HTERT RPE-1 (cell line): ENCODE measurements around the gene DOCK3.
"Not testable (repeated sequence)": the region's sequence is repeated elsewhere in the genome, so short reads cannot be mapped to it uniquely, and the experiment has no call there.

Experiments used
- in situ Hi-C: fragments of 300-500 bp; cut with MboI; formaldehyde crosslinking; loops from 4 replicates; pipeline ENCODE4 v1.14.3; 2020; ENCODE audit warnings: low sequenced_read_pairs

The DOCK3 gene

GRCh38 chr3:51082363-51082762, 407.6 kb downstream of the DOCK3 start:
- in situ Hi-C loops: no loop called here

- in situ Hi-C loops: no loop called here
These were observed 408.8 kb downstream of the DOCK3 start for GRCh38 chr3:51083490-51083889.

GRCh38 chr3:51092141-51092540, 417.4 kb downstream of the DOCK3 start:
- in situ Hi-C loops: not testable (repeated sequence)

DNA sequence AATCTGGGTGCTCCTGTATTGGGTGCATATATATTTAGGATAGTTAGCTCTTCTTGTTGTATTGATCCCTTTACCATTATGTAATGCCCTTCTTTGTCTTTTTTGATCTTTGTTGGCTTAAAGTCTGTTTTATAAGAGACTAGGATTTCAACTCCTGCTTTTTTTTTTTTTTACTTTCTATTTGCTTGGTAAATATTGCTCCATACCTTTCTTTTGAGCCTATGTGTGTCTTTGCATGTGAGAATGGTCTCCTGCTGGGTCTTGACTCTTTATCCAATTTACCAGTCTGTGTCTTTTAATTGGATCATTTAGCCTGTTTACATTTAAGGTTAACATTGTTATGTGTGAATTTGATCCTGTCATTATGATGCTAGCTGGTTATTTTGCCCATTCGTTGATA, 420.1 kb downstream of the DOCK3 start:
- in situ Hi-C loops: not testable (repeated sequence)

DNA sequence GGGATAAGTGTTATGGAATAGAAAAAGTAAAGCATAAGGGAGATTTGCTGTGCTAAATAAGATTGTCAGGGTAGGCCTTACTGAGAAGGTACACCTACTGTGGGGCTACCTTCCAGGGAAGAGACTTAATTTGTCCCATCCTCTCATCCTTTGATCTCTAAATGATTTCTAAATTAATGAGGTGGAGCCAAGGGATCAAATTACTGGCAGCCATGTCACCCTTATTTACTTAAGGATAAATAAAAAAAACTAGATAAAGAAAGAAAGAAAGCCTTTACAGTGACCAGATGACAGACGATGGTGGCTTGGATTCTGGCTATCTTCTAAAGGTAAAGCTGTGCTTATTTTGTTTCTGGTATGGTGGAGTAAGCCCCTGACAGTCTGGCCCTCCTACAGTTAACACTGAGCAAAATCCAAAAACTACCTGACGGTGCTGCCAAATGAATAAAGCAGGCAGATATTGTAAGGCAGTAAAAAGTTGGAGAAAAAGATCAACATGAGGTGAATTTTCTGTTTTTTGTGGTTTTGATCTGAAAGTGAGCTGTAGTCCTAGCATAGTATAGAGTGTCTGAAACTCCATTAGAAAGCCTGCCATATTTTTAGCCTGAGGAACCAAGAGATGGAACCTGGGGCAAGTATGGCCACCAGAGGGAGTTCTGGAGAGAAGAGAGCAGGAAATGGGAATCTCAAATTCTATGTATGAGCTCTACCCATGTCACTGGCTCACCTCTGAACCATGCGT, 425.2 kb downstream of the DOCK3 start:
- in situ Hi-C loops: no loop called here

DNA sequence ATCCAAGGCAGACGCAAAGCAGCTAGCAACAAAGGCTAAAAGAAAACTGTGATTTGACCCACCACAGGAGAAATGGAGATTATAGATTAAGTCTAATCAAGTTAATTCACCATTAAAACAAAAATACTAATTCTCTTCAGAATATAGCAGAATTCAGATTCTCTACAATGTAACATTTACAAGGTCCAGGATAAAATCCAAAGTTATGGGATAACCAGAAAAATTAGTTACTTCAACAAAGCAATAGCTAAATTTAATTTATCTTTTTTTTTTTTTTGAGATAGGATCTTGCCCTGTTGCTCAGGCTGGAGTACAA, 425.8 kb downstream of the DOCK3 start:
- in situ Hi-C loops: no loop called here

DNA sequence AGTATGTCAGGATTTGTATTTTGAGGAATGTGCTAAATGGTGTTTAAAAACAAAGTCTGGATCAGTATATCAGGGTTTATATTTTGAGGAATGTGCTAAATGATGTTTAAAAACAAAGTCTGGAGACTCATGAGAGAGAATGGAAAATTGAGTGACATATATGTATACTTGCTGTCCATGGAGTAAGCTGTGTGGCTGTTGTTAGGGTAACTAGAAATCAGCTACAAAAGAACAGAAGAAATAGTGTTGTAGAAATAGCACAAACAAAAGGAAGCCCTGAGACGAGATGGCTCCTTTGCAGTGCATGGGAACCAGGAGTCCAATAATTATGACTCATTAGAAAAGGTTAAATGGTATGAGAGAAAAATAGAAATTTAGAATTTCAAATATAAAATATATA, 427.7 kb downstream of the DOCK3 start:
- in situ Hi-C loops: no loop called here

- in situ Hi-C loops: no loop called here
These were observed 431.6 kb downstream of the DOCK3 start for GRCh38 chr3:51106242-51106876.

DNA sequence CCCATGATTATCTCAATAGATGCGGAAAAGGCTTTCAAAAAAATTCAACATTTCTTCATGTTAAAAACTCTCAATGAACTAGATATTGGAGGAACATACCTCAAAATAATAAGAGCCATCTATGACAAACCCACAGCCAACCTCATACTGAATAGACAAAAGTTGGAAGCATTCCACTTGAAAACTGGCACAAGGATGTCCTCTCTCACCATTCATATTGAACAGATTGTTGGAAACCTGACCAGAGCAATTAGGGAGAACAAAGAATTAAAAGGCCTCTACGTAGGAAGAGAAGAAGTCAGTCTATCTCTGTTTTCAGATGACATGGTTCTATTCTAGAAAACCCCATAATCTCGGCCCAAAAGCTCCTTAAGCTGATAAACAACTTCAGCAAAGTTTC, 435.9 kb downstream of the DOCK3 start:
- in situ Hi-C loops: no loop called here

DNA sequence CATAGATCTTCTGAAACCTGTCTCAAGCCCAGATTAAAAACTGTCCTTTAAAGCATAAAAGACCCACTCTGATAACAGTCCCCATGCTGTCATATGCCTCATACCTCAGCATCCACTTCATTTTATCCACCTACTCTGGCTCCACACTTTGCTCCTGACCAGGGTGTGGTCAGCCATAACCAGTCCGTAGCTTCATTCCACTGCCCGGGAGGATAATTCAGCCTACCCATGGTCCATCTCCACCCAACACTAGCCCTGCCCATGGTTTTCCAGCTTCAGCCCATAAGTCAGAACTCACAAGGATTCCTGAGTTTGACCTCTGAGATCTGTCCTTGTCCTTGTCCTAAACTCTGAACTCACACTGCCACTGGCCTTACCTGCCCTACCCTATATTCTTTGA, 448.2 kb downstream of the DOCK3 start:
- in situ Hi-C loops: no loop called here

GRCh38 chr3:51123531-51123930, 448.8 kb downstream of the DOCK3 start:
- in situ Hi-C loops: no loop called here

DNA sequence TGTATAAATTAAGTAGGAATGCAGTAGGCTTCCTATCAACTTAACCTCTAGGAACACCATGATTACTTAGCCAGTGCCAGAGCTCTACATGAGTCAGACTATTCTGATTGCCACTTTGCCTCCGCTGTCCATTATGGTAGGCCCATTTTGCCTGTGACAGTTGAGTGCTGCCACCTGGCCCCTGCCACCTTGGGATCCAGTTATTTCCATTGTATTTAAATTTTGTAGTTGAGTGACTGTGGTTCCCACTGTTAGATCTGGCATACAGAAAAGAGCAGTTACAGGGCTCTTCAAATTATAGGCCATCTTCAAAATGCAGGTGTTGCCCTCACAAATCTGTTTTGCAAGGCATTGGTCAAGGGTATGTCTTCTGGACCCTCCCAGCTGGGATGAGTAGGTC, 456.9 kb downstream of the DOCK3 start:
- in situ Hi-C loops: not testable (repeated sequence)

DNA sequence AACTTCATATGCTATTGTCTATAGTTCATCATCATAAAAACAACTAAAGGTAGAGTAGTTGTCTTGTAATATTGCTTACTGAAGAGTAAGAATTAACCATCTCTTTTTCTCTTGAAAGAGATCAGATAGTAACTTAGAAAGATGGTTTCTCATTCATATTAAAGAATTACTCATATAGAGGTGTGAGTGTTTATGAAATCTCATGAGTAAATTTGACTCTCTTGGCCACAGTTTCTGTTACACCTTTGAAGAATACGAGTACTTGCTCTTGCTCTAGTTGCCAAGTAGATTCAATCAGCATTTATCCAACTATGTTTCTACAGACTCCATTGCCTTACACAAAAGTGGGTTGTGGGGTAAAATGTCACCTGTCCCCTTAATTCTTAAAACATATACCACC, 463.0 kb downstream of the DOCK3 start:
- in situ Hi-C loops: no loop called here

DNA sequence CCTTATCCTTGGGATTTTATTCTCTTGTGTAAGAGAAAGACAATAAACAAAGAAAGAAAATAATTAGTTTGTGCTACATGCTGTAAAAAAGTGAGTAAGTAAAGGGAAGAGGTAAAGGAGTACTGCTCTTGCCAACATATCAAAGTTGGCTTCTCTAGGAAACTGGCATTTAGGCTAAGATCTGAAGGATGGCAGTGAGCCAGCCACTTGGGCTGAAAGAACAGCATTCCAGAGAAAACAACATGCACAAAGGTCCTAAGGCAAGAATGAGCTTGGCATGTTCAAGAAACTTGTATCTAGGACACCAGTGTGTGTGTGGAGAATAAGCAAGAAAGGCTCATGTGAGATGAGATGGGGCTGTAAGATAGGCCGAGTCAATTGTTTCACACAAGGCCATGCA, 464.9 kb downstream of the DOCK3 start:
- in situ Hi-C loops: no loop called here

DNA sequence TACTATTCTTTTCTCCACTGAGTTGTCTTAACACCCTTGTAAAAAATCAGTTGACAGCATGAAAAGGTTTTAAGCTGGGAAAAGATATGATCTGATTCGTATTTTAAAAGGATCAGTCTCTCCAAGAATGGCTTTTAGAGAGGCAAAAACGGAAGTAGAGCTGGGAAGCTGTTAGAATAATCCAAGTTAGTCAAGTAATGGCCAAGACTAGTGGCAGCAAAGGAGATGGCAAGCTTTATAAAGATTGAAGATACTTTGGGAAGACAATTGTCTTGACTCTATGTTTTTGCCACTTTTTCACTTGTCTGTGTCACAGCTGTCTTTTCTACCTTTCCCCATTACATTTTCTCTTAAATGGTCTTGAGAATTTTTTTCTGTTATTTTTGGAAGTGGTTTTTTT, 466.8 kb downstream of the DOCK3 start:
- in situ Hi-C loops: no loop called here

DNA sequence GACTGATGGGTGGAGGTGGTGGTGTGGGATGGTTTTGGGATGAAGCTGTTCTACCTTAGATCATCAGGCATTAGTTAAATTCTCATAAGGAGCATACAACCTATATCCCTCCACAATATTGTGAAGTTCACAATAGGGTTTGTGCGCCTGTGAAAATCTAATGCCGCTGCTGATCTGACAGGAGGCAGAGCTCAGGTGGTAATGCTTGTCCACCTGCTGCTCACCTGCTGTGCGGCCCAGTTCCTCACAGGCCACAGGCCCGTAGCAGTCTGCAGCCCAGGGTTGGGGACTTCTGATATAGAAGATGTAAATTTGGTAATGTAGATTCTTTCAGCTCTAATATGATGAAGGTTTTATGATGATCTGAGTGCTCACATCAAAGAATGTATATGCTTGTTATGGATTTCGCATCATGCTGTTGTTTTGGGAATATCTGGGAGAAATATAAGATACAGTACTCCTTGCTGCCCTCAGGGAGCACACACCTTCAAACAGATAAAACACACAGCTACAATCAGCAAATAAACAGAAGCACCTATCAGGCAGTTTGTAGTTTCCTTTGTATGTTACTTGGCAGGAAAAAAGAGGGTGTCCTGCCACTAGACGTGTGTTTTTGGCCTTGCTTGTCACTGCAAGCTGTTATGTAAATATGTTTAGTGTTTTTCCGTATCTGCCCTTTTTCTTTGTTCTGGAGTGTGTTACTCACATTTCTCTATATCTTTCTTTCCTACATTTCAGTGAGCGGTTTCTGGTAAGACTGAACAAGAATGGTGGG, 471.3 kb downstream of the DOCK3 start:
- in situ Hi-C loops: no loop called here

GRCh38 chr3:51146781-51147180, 472.1 kb downstream of the DOCK3 start:
- in situ Hi-C loops: no loop called here

DNA sequence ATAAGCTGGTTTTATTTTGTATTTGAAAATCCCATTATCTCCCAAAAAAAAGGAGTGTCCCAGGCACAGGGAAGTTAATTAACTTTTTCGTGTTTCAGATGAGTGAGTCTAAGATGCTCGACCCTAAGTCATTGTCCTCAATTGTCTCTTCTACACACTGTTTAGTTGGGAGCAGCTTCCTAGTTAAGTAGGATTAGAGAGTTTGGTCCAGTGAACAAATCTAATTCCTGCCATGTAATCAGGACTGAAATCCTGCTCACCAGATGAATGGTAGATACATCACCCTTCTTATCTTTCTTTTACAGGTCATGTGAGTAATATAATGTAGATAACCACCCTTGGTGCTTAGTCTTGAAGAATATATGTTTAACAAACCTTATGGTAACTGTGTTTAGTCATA, 481.4 kb downstream of the DOCK3 start:
- in situ Hi-C loops: no loop called here

DNA sequence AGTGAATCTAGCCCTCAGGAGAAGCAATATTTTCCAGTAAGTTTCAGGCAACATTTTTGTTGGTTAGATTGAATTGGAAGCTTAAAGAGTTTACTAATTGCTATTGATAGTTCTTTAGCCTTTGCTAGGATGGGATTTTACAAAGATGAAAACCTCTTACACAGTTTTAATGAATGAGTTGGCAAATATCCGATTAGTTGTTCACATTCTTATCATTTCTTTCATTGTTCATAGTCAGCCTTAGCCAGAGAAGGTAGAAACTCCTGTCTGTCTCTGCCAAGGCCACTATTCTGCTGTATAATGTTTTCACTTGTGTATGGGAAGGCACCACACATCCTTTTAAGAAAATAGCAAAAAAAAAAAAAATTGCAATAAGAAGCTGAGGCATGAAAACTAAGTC, 488.3 kb downstream of the DOCK3 start:
- in situ Hi-C loops: no loop called here

- in situ Hi-C loops: no loop called here
These were observed 499.0 kb downstream of the DOCK3 start for GRCh38 chr3:51173518-51174271.

- in situ Hi-C loops: no loop called here
These were observed 502.2 kb downstream of the DOCK3 start for GRCh38 chr3:51176923-51177322.
